Dermis lymphatic vessel endothelial cell (primary cell): Measurements from ENCODE around the gene C19orf81. TPM values are rescaled to one million over a fixed set of nuclear protein-coding genes. Genes with fewer than 3 reads are reported as not detected.

Source experiments
- total RNA-seq: library from RNA; depleted of rRNA; stranded (reverse); fragments of >200 nt; gene quantifications from 2 replicates; pipeline ENCODE4 v1.2.1, GENCODE V29; 2014

Gene C19orf81
- total RNA-seq = not detected in 2 replicates

DNA sequence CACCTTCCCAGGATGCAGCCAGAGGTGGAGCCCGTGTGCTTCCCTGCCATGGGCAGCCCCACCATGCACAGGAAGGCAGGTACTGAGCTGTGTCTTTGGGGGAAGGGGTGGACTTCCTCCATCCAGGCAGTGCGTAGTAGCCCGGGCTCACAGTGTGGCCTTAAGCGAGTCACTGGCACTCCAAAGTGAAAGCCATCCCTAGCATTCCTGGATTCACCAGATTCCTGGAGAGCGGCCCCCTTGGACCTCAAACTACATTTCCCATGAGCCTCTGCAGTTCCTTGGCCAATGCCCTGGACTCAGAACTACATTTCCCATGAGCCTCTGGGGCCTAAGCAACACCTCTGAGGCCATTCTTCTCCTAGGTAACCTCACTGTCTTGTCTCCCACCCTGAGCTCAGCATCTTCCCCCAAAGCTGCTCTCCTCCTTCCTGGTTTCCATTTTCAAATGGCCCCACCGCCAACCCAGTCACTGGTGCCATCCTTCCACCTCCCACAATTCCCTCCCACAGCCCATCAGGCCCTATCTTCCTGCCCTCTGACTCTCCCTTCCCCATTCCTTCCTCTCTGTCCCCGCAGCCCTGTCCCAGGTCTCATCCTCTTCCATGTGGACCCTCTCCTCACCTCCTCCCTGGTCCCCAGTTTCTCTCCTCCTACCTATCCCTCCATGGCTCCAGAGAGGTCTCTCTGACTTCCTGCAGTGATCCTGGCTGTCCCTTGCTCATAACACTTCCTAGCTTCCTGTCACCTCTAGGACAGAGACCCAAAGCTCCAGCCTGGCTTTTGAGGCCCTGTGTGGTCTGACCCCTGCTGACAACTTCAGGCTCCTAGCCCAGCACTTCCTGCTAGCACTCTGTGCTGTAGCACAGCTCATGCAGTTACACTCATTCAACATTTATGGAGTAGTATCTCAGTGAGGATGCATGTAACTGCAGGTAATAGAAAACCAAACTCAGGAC lies at the start of gene C19orf81:
Gene C19orf81, plus strand, starts transcription at position 13 of the 959 bp plus-strand sequence. Its CDS starts 0 bp downstream, at position 13.

GRCh38 chr19:50639121-50640112 lies 9.8 kb upstream of the C19orf81 start, which contains the start of gene SYT3:
SYT3 (minus strand) TSS chr19:50639881; CDS start chr19:50637411, 2,470 bp downstream.

Other genes with a start within 250 kb of the C19orf81 start
- gene SPIB, start 230.5 kb upstream of the C19orf81 start, total RNA-seq = not detected in 2 replicates
- gene MYBPC2, start 216.6 kb upstream of the C19orf81 start, total RNA-seq = under 0.01 TPM in 2 replicates
- 75.2 and 81.7 TPM in 2 replicates for gene EMC10, start 172.9 kb upstream of the C19orf81 start, total RNA-seq
- gene GARIN5A, start 172.6 kb upstream of the C19orf81 start, total RNA-seq = 0.11 and 0.17 TPM in 2 replicates
- 22.5 and 25.8 TPM in 2 replicates for gene JOSD2, start 138.3 kb upstream of the C19orf81 start, total RNA-seq
- gene ASPDH, start 135.5 kb upstream of the C19orf81 start, total RNA-seq = not detected in 2 replicates
- under 0.01 TPM in 2 replicates for gene LRRC4B, start 81.0 kb upstream of the C19orf81 start, total RNA-seq
- gene SYT3, start 9.6 kb upstream of the C19orf81 start, total RNA-seq = not detected in 2 replicates
- not detected in 2 replicates for gene SHANK1, start 70.4 kb downstream of the C19orf81 start, total RNA-seq
- 0.34 and 1.6 TPM in 2 replicates for gene CLEC11A, start 73.9 kb downstream of the C19orf81 start, total RNA-seq
- not detected in 2 replicates for gene GPR32, start 121.0 kb downstream of the C19orf81 start, total RNA-seq
- not detected in 2 replicates for gene ACP4, start 141.0 kb downstream of the C19orf81 start, total RNA-seq
- gene KLK1, start 174.3 kb downstream of the C19orf81 start, total RNA-seq = not detected in 2 replicates
- not detected in 2 replicates for gene KLK15, start 184.1 kb downstream of the C19orf81 start, total RNA-seq
- not detected in 2 replicates for gene KLK3, start 205.5 kb downstream of the C19orf81 start, total RNA-seq
- not detected in 2 replicates for gene KLK2, start 224.0 kb downstream of the C19orf81 start, total RNA-seq